ENCODE data around the gene CHST12.
"Not testable (repeated sequence)": the region's sequence is repeated elsewhere in the genome, so short reads cannot be mapped to it uniquely, and the experiment has no call there.

Gene CHST12

GRCh38 chr7:2440608-2441245 lies 37.3 kb downstream of the CHST12 start:
- Mint-ChIP-seq H3K27ac (no peak overlapping the region), H3K4me3 (no peak overlapping the region), H3K27me3 (no peaks in the 10 kb centered on the region), H3K9me3 (no peaks in the 10 kb centered on the region), H3K36me3 (peaks cover 15% of the 10 kb centered on the region), H3K4me1 (peaks cover 6% of the 10 kb centered on the region)
- ATAC-seq (ENCODE audit: low read depth) (no peak), DNase-seq (ENCODE audit: low spot score in 2 of 2) (no peak)

GRCh38 chr7:2441430-2442058 lies 38.1 kb downstream of the CHST12 start:
- Mint-ChIP-seq H3K27ac (no peak overlapping the region), H3K36me3 (peaks cover 11% of the 10 kb centered on the region)

GRCh38 chr7:2443491-2443890 lies 40.1 kb downstream of the CHST12 start:
- H3K27me3 Mint-ChIP-seq, result no peaks in the 10 kb centered on the region
- H3K36me3 Mint-ChIP-seq, result peaks cover 6% of the 10 kb centered on the region
- no peak for ATAC-seq (ENCODE audit: low read depth)
- no peak overlapping the region for H3K27ac Mint-ChIP-seq
- peaks cover 6% of the 10 kb centered on the region for H3K4me1 Mint-ChIP-seq
- H3K4me3 Mint-ChIP-seq, result no peak overlapping the region
- DNase-seq (ENCODE audit: low spot score in 2 of 2), result no peak
- no peaks in the 10 kb centered on the region for H3K9me3 Mint-ChIP-seq

More at GRCh38 chr7:2441430-2442058, 38.1 kb downstream of the CHST12 start:
- ATAC-seq (ENCODE audit: low read depth) (no peak), DNase-seq (ENCODE audit: low spot score in 2 of 2) (no peak)
- H3K4me3 Mint-ChIP-seq, result no peak overlapping the region
- H3K9me3 Mint-ChIP-seq, result no peaks in the 10 kb centered on the region
- no peaks in the 10 kb centered on the region for H3K27me3 Mint-ChIP-seq
- H3K4me1 Mint-ChIP-seq, result peaks cover 6% of the 10 kb centered on the region

- DNase-seq (ENCODE audit: low spot score in 2 of 2), result no peak
- Mint-ChIP-seq H3K4me1 (peaks cover 6% of the 10 kb centered on the region), H3K36me3 (no peaks in the 10 kb centered on the region), H3K27me3 (no peaks in the 10 kb centered on the region), H3K27ac (no peak overlapping the region), H3K9me3 (no peaks in the 10 kb centered on the region), H3K4me3 (no peak overlapping the region)
- no peak for ATAC-seq (ENCODE audit: low read depth)
Measured at GRCh38 chr7:2444476-2444875, 41.1 kb downstream of the CHST12 start.

GRCh38 chr7:2445047-2445446 lies 41.6 kb downstream of the CHST12 start:
- no peak overlapping the region for H3K4me3 Mint-ChIP-seq
- peaks cover 5% of the 10 kb centered on the region for H3K4me1 Mint-ChIP-seq
- DNase-seq (ENCODE audit: low spot score in 2 of 2) (no peak), ATAC-seq (ENCODE audit: low read depth) (no peak)
- no peak overlapping the region for H3K27ac Mint-ChIP-seq
- no peaks in the 10 kb centered on the region for H3K36me3 Mint-ChIP-seq
- no peaks in the 10 kb centered on the region for H3K9me3 Mint-ChIP-seq
- H3K27me3 Mint-ChIP-seq, result no peaks in the 10 kb centered on the region

- no peaks in the 10 kb centered on the region for H3K27me3 Mint-ChIP-seq
- no peak for ATAC-seq (ENCODE audit: low read depth)
- DNase-seq (ENCODE audit: low spot score in 2 of 2), result no peak
- H3K9me3 Mint-ChIP-seq, result no peaks in the 10 kb centered on the region
- H3K27ac Mint-ChIP-seq, result no peak overlapping the region
- no peaks in the 10 kb centered on the region for H3K36me3 Mint-ChIP-seq
- no peak overlapping the region for H3K4me3 Mint-ChIP-seq
- peaks cover 3% of the 10 kb centered on the region for H3K4me1 Mint-ChIP-seq
Measured at GRCh38 chr7:2445898-2446555, 42.6 kb downstream of the CHST12 start.

- Mint-ChIP-seq H3K27ac (no peak overlapping the region), H3K27me3 (no peaks in the 10 kb centered on the region), H3K9me3 (no peaks in the 10 kb centered on the region), H3K4me1 (peaks cover 6% of the 10 kb centered on the region), H3K4me3 (no peak overlapping the region), H3K36me3 (no peaks in the 10 kb centered on the region)
- ATAC-seq (ENCODE audit: low read depth) (no peak), DNase-seq (ENCODE audit: low spot score in 2 of 2) (no peak)
Measured at GRCh38 chr7:2446676-2447075, 43.3 kb downstream of the CHST12 start.

GRCh38 chr7:2450198-2451107 lies 47.0 kb downstream of the CHST12 start:
- Mint-ChIP-seq H3K27me3 (no peaks in the 10 kb centered on the region), H3K4me1 (peaks cover 8% of the 10 kb centered on the region), H3K9me3 (no peaks in the 10 kb centered on the region), H3K36me3 (no peaks in the 10 kb centered on the region), H3K27ac (no peak overlapping the region), H3K4me3 (no peak overlapping the region)
- DNase-seq (ENCODE audit: low spot score in 2 of 2) (no peak), ATAC-seq (ENCODE audit: low read depth) (no peak)

GRCh38 chr7:2451171-2452073 lies 48.0 kb downstream of the CHST12 start:
- Mint-ChIP-seq H3K9me3 (no peaks in the 10 kb centered on the region), H3K4me3 (peak overlapping the region; percentile 77), H3K27ac (no peak overlapping the region), H3K36me3 (no peaks in the 10 kb centered on the region), H3K27me3 (no peaks in the 10 kb centered on the region), H3K4me1 (peaks cover 8% of the 10 kb centered on the region)
- ATAC-seq (ENCODE audit: low read depth) (peak; percentile 95), DNase-seq (ENCODE audit: low spot score in 2 of 2) (peak; percentile 87 to 92)

- peak overlapping the region; percentile 77 for H3K4me3 Mint-ChIP-seq
- no peak overlapping the region for H3K27ac Mint-ChIP-seq
- H3K9me3 Mint-ChIP-seq, result no peaks in the 10 kb centered on the region
- no peaks in the 10 kb centered on the region for H3K36me3 Mint-ChIP-seq
- ATAC-seq (ENCODE audit: low read depth) (peak; percentile 49), DNase-seq (ENCODE audit: low spot score in 2 of 2) (no peak)
- H3K27me3 Mint-ChIP-seq, result no peaks in the 10 kb centered on the region
- H3K4me1 Mint-ChIP-seq, result peaks cover 8% of the 10 kb centered on the region
Measured at GRCh38 chr7:2452074-2452507, 48.7 kb downstream of the CHST12 start.

GRCh38 chr7:2452643-2453270 lies 49.3 kb downstream of the CHST12 start:
- Mint-ChIP-seq H3K4me3 (peak overlapping the region; percentile 62), H3K4me1 (peaks cover 9% of the 10 kb centered on the region), H3K36me3 (no peaks in the 10 kb centered on the region)

GRCh38 chr7:2453849-2454248 lies 50.4 kb downstream of the CHST12 start:
- DNase-seq (ENCODE audit: low spot score in 2 of 2); H3K9me3 Mint-ChIP-seq; H3K36me3 Mint-ChIP-seq; H3K27me3 Mint-ChIP-seq; H3K27ac Mint-ChIP-seq; H3K4me3 Mint-ChIP-seq; ATAC-seq (ENCODE audit: low read depth): not testable (repeated sequence)
- H3K4me1 Mint-ChIP-seq, result peaks cover 13% of the 10 kb centered on the region

More at GRCh38 chr7:2452643-2453270, 49.3 kb downstream of the CHST12 start:
- Mint-ChIP-seq H3K27ac (no peak overlapping the region), H3K27me3 (no peaks in the 10 kb centered on the region), H3K9me3 (no peaks in the 10 kb centered on the region)
- ATAC-seq (ENCODE audit: low read depth) (no peak), DNase-seq (ENCODE audit: low spot score in 2 of 2) (no peak)

GRCh38 chr7:2459674-2460073 lies 56.3 kb downstream of the CHST12 start:
- Mint-ChIP-seq H3K4me1 (peaks cover 5% of the 10 kb centered on the region), H3K27ac (no peak overlapping the region)
- ATAC-seq (ENCODE audit: low read depth), result no peak

More at GRCh38 chr7:2459674-2460073, 56.3 kb downstream of the CHST12 start:
- peaks cover 5% of the 10 kb centered on the region for H3K27me3 Mint-ChIP-seq
- H3K36me3 Mint-ChIP-seq, result no peaks in the 10 kb centered on the region
- DNase-seq (ENCODE audit: low spot score in 2 of 2), result no peak
- no peak overlapping the region for H3K4me3 Mint-ChIP-seq
- H3K9me3 Mint-ChIP-seq, result no peaks in the 10 kb centered on the region
